MCF 10A (cell line): ENCODE results near the gene CLTA. TPM values are rescaled to one million over a fixed set of nuclear protein-coding genes. Genes with fewer than 3 reads are reported as not detected.

Experiments used
- BruUV-seq: library from RNA; stranded (reverse); fragments of 400-500 nt; replicated peaks from 2 replicates; lab custom pipeline; 2021; lab: Mats Ljungman, UMichigan
- CTCF ChIA-PET: fragments of 300-600 bp; sonication (Branson Sonifier 250); formaldehyde crosslinking; extraction: SDS; loops from one replicate; lab custom pipeline; 2021; ENCODE audit warnings: antibody characterized with exemption, inconsistent platforms; lab: Yijun Ruan, JAX
- POLR2A ChIA-PET: fragments of 300-600, 350-650 bp; sonication (Branson Sonifier 250); formaldehyde crosslinking; extraction: SDS; loops from one replicate; lab custom pipeline; 2020; ENCODE audit warnings: antibody characterized with exemption, inconsistent platforms; lab: Yijun Ruan, JAX
- DNase-seq: peaks from one replicate; pipeline ENCODE4 v3.0.0-alpha.2; 2018; ENCODE audit not compliant: unreplicated experiment
- H3K27ac Mint-ChIP-seq: one replicate; pipeline ENCODE4 v1.8.0; 2022; ENCODE audit warnings: mild to moderate bottlenecking, low read depth, mixed read lengths; ENCODE audit not compliant: unreplicated experiment
- H3K27me3 Mint-ChIP-seq: one replicate; pipeline ENCODE4 v1.8.0; 2022; ENCODE audit warnings: mixed read lengths; ENCODE audit not compliant: insufficient read depth, unreplicated experiment
- H3K36me3 Mint-ChIP-seq: one replicate; pipeline ENCODE4 v1.8.0; 2022; ENCODE audit warnings: mild to moderate bottlenecking, moderate library complexity, mixed read lengths; ENCODE audit not compliant: insufficient read depth, unreplicated experiment
- H3K4me1 Mint-ChIP-seq: one replicate; pipeline ENCODE4 v1.8.0; 2022; ENCODE audit warnings: mixed read lengths; ENCODE audit not compliant: insufficient read depth, unreplicated experiment
- H3K4me3 Mint-ChIP-seq: one replicate; pipeline ENCODE4 v1.8.0; 2022; ENCODE audit warnings: mild to moderate bottlenecking, moderate library complexity, mixed read lengths; ENCODE audit not compliant: unreplicated experiment
- H3K9me3 Mint-ChIP-seq: one replicate; pipeline ENCODE4 v1.8.0; 2022; ENCODE audit warnings: mixed read lengths; ENCODE audit not compliant: unreplicated experiment
- intact Hi-C: fragments of 100-400 bp; cut with micrococcal nuclease; formaldehyde crosslinking; loops from 2 replicates; pipeline ENCODE4 v1.14.1; 2022
- total RNA-seq: library from RNA; stranded (reverse); gene quantifications from 2 replicates; pipeline ENCODE4 v1.2.3, GENCODE V29; 2022
- TF ChIP-seq, protein P1 (sequence below): fragments of 200-600 bp; IDR thresholded peaks from one replicate; pipeline ENCODE4 v1.8.0; 2022; ENCODE audit warnings: antibody characterized with exemption, mild to moderate bottlenecking; ENCODE audit not compliant: unreplicated experiment

The CLTA gene
- total RNA-seq, 1 experiment from 2014 or later: 189 TPM

DNA sequence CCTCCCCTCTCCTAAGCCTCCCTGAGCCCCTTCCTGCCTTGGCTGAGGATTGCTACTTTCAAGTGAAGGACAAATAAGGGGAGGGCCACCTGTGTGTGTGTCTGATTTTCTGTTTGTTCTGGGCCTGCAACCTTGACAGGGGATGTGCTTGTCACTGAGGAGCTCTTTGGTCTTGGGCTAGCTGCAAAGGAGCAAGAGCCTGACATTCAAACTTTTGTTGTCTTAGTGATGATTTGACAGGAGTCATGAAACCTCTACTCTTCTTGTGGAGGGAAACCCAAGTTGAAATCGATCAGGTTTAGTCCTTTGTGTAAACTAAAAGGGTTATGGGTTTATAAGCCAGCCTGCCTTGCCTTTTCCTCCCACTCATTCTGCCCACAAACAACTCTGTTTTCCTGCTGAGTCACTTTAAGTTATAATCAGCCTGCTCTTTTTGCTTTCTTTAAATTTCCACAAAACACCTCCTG is 16.9 kb downstream of the CLTA start:
- Mint-ChIP-seq H3K9me3 (no peaks in the 10 kb centered on the region), H3K27ac (peak overlapping the region; percentile 46), H3K4me3 (no peak overlapping the region), H3K36me3 (peaks cover 92% of the 10 kb centered on the region), H3K4me1 (no peaks in the 10 kb centered on the region), H3K27me3 (no peaks in the 10 kb centered on the region)
- intact Hi-C loops: no loop called here
- ChIA-PET CTCF (interaction anchor here (1.1 to 1.2 kb wide), 2 partner anchors 8 to 18 kb away, joined by 3 to 4 read pairs; no protein-coding TSS in a partner anchor), POLR2A (interaction anchor here (0.6 to 1.9 kb wide), 3 partner anchors 16 to 156 kb away, joined by 3 to 9 read pairs (median 3); partner anchors contain the start of gene CLTA)
- TF ChIP-seq, protein P1, sequence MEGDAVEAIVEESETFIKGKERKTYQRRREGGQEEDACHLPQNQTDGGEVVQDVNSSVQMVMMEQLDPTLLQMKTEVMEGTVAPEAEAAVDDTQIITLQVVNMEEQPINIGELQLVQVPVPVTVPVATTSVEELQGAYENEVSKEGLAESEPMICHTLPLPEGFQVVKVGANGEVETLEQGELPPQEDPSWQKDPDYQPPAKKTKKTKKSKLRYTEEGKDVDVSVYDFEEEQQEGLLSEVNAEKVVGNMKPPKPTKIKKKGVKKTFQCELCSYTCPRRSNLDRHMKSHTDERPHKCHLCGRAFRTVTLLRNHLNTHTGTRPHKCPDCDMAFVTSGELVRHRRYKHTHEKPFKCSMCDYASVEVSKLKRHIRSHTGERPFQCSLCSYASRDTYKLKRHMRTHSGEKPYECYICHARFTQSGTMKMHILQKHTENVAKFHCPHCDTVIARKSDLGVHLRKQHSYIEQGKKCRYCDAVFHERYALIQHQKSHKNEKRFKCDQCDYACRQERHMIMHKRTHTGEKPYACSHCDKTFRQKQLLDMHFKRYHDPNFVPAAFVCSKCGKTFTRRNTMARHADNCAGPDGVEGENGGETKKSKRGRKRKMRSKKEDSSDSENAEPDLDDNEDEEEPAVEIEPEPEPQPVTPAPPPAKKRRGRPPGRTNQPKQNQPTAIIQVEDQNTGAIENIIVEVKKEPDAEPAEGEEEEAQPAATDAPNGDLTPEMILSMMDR: no peak
- no peak for DNase-seq
- no TSS peak for BruUV-seq

DNA sequence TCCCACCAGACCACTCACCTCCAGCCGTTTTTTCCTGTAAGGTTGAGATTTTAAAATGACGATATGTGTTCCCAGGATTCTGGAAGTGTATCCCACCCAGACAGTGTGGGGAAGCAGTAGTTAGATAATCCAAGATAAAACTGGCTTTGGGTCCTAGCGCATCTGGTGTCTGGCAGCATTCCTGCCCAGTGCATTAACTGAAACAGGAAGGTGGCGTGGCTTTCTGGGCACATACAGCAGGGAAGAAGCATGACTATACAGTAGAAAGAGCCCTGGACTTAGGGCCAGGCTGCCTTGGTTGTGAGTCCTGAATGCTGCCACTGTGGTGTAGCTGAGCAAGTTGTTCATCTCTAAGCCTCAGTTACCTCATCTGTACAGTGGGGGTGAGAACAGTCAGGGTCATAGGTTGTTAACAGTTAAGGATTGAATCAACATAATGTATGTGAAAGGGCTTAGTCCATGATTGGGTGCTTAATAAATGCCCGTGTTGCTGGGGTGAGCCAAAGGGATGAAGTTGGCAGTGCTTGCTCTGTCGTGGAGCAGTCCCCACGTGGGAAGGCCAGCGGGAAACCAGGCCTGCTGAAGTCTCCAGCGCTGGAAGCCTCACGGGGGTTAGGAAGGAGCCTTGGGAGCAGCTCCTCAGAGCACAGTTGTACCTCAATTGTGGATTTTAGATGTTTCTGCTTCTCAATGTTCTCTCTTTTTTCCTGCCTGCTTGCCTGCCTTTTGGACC is 18.0 kb downstream of the CLTA start:
- peak overlapping the region; percentile 46 for H3K27ac Mint-ChIP-seq
- BruUV-seq: no TSS peak
- DNase-seq: no peak
- peaks cover 90% of the 10 kb centered on the region for H3K36me3 Mint-ChIP-seq
- H3K9me3 Mint-ChIP-seq: no peaks in the 10 kb centered on the region
- POLR2A ChIA-PET: no interaction called here
- intact Hi-C loops: no loop called here
- CTCF ChIA-PET: interaction anchor here (0.6 kb wide), 1 partner anchor 17 kb away, joined by 3 read pairs; no protein-coding TSS in a partner anchor
- no peak overlapping the region for H3K4me3 Mint-ChIP-seq
- H3K27me3 Mint-ChIP-seq: no peaks in the 10 kb centered on the region
- TF ChIP-seq, protein P1: no peak
- H3K4me1 Mint-ChIP-seq: no peaks in the 10 kb centered on the region

DNA sequence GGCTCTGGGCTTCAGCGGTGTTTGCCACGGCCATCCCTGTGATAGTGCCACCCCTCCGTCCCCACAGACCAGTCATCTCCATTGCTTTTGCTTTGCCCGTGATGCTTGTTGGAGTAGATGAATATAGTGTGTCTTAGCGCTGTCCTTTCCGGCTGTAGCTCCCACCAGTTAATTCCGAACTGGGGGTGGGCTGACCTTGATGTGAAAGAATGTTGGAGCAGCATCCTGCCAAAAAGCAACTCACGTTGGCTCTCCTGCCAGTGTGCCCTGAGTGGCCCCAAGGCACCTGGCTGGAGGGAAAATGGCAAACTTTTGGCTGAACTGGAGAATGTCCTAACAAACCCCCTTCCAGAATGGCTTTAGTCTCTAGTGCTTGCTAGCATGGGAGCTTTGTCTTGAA is 20.0 kb downstream of the CLTA start:
- peaks cover 80% of the 10 kb centered on the region for H3K36me3 Mint-ChIP-seq
- H3K9me3 Mint-ChIP-seq: no peaks in the 10 kb centered on the region
- no peak for DNase-seq
- TF ChIP-seq, protein P1: no peak
- no peaks in the 10 kb centered on the region for H3K27me3 Mint-ChIP-seq
- H3K4me3 Mint-ChIP-seq: no peak overlapping the region
- no peaks in the 10 kb centered on the region for H3K4me1 Mint-ChIP-seq
- intact Hi-C loops: no loop called here
- BruUV-seq: no TSS peak
- ChIA-PET CTCF (interaction anchor here (0.8 to 0.9 kb wide), 2 partner anchors 107 to 108 kb away, joined by 3 read pairs; no protein-coding TSS in a partner anchor), POLR2A (interaction anchor here (0.9 kb wide), 1 partner anchor 15 kb away, joined by 3 read pairs; no protein-coding TSS in a partner anchor)
- no peak overlapping the region for H3K27ac Mint-ChIP-seq

GRCh38 chr9:36211510-36211909 is 20.8 kb downstream of the CLTA start:
- CTCF ChIA-PET: no interaction called here
- DNase-seq: no peak

More at GRCh38 chr9:36211510-36211909, 20.8 kb downstream of the CLTA start:
- Mint-ChIP-seq H3K4me1 (no peaks in the 10 kb centered on the region), H3K27ac (no peak overlapping the region), H3K36me3 (peaks cover 80% of the 10 kb centered on the region), H3K9me3 (no peaks in the 10 kb centered on the region), H3K4me3 (no peak overlapping the region), H3K27me3 (no peaks in the 10 kb centered on the region)
- POLR2A ChIA-PET: interaction anchor here (0.6 kb wide), 1 partner anchor 259 kb away, joined by 3 read pairs; no protein-coding TSS in a partner anchor
- intact Hi-C loops: no loop called here
- TF ChIP-seq, protein P1: no peak
- no TSS peak for BruUV-seq
